ENCODE data around the gene CEP131.

CEP131 gene

GRCh38 chr17:81207610-81208581 lies 14.9 kb downstream of the CEP131 start:
- no peaks in the 10 kb centered on the region for H3K27me3 ChIP-seq (replicated peaks; ENCODE audit: insufficient read depth, low read length)
- no peaks in the 10 kb centered on the region for H4K20me1 ChIP-seq (ENCODE audit: insufficient read depth, low read length)
- no peaks in the 10 kb centered on the region for H3K9me2 ChIP-seq (replicated peaks; ENCODE audit: insufficient read depth, low read length)
- H3K27ac ChIP-seq (ENCODE audit: low read length) = no peak overlapping the region
- no peaks in the 10 kb centered on the region for H3K9me3 ChIP-seq (replicated peaks; ENCODE audit: insufficient read depth, low read length)
- H3K36me3 ChIP-seq (replicated peaks; ENCODE audit: insufficient read depth, low read length) = no peaks in the 10 kb centered on the region
- H3K9ac ChIP-seq (ENCODE audit: low read length) = no peak overlapping the region
- no peaks in the 10 kb centered on the region for H3K79me2 ChIP-seq (ENCODE audit: low read length)
- H3K4me3 ChIP-seq (ENCODE audit: low read length) = no peak overlapping the region
- H2AFZ ChIP-seq (ENCODE audit: low read length) = no peak overlapping the region
- H3K4me1 ChIP-seq (ENCODE audit: low read length) = no peaks in the 10 kb centered on the region
- no peak for TF ChIP-seq CTCF (IDR thresholded peaks at IDR 0.05; ENCODE audit: low read length)
- no peak for TF ChIP-seq EZH2 (optimal IDR thresholded peaks at IDR 0.05; ENCODE audit: low read depth, low read length)
- TF ChIP-seq EZH2phosphoT487 (IDR thresholded peaks at IDR 0.05; ENCODE audit: low read length) = no peak
- no peaks in the 10 kb centered on the region for H3F3A ChIP-seq (ENCODE audit: insufficient read depth, low read length)
- no peak for DNase-seq
- no peak overlapping the region for H3K4me2 ChIP-seq (ENCODE audit: low read depth, low read length)

- Histone ChIP-seq H3K4me2 (ENCODE audit: low read depth, low read length) (no peak overlapping the region), H3K4me1 (ENCODE audit: low read length) (no peaks in the 10 kb centered on the region), H3K9ac (ENCODE audit: low read length) (no peak overlapping the region), H3K27me3 (replicated peaks; ENCODE audit: insufficient read depth, low read length) (no peaks in the 10 kb centered on the region), H3K4me3 (ENCODE audit: low read length) (no peak overlapping the region), H4K20me1 (ENCODE audit: insufficient read depth, low read length) (no peaks in the 10 kb centered on the region), H3K79me2 (ENCODE audit: low read length) (no peaks in the 10 kb centered on the region), H3K9me2 (replicated peaks; ENCODE audit: insufficient read depth, low read length) (no peaks in the 10 kb centered on the region), H3K27ac (ENCODE audit: low read length) (no peak overlapping the region), H3F3A (ENCODE audit: insufficient read depth, low read length) (no peaks in the 10 kb centered on the region), H3K9me3 (replicated peaks; ENCODE audit: insufficient read depth, low read length) (no peaks in the 10 kb centered on the region), H3K36me3 (replicated peaks; ENCODE audit: insufficient read depth, low read length) (no peaks in the 10 kb centered on the region), H2AFZ (ENCODE audit: low read length) (no peak overlapping the region)
- DNase-seq = no peak
- TF ChIP-seq CTCF (IDR thresholded peaks at IDR 0.05; ENCODE audit: low read length) (no peak), EZH2phosphoT487 (IDR thresholded peaks at IDR 0.05; ENCODE audit: low read length) (no peak)
Measured at GRCh38 chr17:81206657-81207056, 16.1 kb downstream of the CEP131 start.

- H3K4me3 ChIP-seq (ENCODE audit: low read length) = no peak overlapping the region
- TF ChIP-seq EZH2 (optimal IDR thresholded peaks at IDR 0.05; ENCODE audit: low read depth, low read length) = no peak
- TF ChIP-seq EZH2phosphoT487 (IDR thresholded peaks at IDR 0.05; ENCODE audit: low read length) = no peak
- TF ChIP-seq CTCF (IDR thresholded peaks at IDR 0.05; ENCODE audit: low read length) = no peak
Measured at GRCh38 chr17:81206166-81206565, 16.6 kb downstream of the CEP131 start.

More at GRCh38 chr17:81206166-81206565, 16.6 kb downstream of the CEP131 start:
- H3K4me1 ChIP-seq (ENCODE audit: low read length) = no peaks in the 10 kb centered on the region
- H3K27me3 ChIP-seq (replicated peaks; ENCODE audit: insufficient read depth, low read length) = no peaks in the 10 kb centered on the region
- H3K9me3 ChIP-seq (replicated peaks; ENCODE audit: insufficient read depth, low read length) = no peaks in the 10 kb centered on the region
- no peaks in the 10 kb centered on the region for H4K20me1 ChIP-seq (ENCODE audit: insufficient read depth, low read length)
- H3K36me3 ChIP-seq (replicated peaks; ENCODE audit: insufficient read depth, low read length) = no peaks in the 10 kb centered on the region
- H3K9ac ChIP-seq (ENCODE audit: low read length) = no peak overlapping the region
- H3K79me2 ChIP-seq (ENCODE audit: low read length) = no peaks in the 10 kb centered on the region
- DNase-seq = no peak
- H3F3A ChIP-seq (ENCODE audit: insufficient read depth, low read length) = no peaks in the 10 kb centered on the region
- H2AFZ ChIP-seq (ENCODE audit: low read length) = no peak overlapping the region
- no peaks in the 10 kb centered on the region for H3K9me2 ChIP-seq (replicated peaks; ENCODE audit: insufficient read depth, low read length)
- H3K27ac ChIP-seq (ENCODE audit: low read length) = no peak overlapping the region
- no peak overlapping the region for H3K4me2 ChIP-seq (ENCODE audit: low read depth, low read length)
